ENCODE data around the gene SFMBT2.
"Not testable (repeated sequence)": the region's sequence is repeated elsewhere in the genome, so short reads cannot be mapped to it uniquely, and the experiment has no call there.

SFMBT2 gene

DNA sequence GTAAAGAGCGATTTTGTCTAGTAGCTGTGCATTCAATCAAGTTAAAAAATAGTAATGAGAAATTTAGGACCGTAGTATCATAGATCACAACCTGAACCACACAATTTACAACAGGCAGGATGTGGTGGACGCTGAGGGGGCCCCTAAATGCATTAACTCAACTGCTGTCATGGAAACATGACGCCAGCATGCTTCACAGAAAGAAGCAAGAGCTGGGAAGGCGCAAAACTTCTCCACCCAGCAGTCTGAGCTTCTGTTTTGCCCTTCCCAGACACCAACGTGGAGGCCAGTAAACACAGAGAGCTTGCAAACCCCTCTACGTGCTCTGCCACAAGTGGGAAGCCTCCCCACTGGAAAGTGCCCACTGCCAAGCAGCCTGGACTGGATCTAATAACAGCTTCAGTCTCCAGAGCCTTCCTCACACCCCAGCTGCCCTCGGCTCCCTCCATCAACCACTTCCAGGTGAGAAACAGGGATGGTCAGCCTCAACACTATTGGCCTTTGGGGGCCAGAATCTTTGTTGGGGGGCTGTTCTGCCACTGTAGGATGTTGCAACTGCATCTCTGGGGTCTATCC, 151.8 kb downstream of the SFMBT2 start:
- DNase-seq = no peak

DNA sequence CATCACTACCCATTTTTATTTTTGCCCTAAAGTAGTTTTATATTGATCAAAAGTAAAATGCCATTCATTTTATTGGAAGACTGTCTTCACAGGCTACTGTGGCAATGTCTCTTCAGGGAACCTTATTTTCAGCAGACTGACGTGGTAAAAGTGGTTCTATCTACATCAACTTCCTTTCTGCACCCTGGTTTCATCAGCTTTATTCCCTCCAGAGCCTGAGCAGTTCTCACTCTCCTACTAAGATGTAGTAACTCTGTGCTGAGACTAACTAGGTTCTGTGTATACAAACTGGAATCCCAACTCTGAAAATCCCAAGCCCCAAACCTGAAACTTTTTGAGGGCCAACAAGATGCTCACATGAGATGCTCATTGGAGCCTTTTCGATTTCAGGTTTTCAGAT, 155.3 kb downstream of the SFMBT2 start:
- DNase-seq = no peak

DNA sequence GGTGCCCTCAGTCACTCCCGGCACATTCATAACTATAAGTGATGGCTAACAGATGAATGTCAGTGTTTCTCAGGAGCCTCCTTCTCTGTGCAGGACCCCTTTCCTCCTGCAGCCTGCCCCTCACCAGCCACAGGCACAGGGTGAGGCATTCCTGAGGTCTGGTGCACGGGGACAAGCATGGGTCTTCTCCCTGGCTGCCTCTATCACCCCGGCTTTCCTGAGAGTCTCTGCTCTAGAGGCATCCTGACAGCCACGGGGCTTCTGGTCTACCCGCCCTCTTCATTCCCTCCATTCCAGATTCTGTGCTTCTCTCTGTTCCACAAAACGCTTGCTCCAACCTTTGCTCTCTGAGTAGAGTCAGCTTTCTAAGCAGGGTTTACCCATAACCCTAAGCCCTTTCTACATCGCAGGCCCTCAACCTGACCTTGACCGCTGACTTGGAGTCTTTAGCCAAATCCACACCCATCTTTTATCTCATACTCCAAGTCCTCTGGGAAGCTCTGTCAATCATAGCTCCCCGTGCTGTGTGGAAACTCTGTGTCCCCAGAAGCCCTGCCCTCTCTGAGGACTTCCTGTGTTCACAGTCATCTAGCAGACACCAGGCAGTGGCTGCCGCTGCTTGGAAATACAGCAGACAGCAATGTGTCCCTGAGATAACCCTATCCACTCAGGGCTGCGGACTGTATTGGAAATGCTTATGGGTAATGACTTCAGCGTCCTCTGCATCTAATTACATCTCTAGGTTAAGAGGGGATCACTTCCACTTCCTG, 159.0 kb downstream of the SFMBT2 start:
- no peak for DNase-seq

DNA sequence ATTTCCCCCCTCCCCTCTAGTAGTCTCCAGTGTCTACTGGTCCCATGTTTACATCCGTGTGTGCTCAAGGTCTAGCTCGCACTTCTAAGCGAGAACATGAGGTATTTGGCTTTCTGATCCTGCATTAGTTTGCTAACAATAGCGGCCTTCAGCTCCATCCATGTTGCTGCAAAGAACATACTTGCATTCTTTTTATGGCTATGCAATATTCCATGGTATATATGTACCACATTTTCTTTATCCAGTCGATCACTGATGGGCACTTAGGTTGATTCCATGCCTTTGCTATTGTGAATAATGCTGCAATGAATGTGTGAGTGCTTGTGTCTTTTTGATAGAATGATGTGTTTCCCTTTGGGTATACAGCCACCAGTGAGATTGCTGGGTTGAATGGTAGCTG, 160.6 kb downstream of the SFMBT2 start:
- no peak for DNase-seq

DNA sequence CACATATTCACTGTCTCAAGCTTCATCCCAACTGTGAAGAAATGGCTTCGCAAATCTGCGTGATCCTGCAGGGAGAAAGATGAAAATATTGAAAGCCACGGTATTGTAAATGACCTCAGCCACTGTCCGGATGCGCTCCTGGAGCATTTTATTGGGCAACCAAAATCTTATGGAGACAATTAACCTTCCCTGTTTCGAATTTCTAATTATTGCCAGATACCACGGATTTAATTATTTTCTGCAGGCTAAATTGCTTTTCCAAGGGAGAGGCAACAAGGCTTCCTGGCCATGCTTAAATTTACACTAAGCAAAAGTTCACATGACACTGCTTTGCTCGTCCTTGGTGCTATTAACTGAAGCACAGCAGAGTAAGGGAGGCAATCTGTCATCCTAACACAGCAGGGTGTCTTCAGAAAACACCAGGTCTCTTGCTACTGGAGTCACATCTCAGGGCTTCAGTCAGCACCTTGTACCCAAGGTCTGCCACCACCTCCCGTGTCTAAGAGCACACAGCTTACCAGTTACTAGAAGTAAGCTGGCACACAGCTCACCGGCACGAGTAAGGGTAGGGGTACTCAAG, 162.2 kb downstream of the SFMBT2 start:
- DNase-seq = no peak

DNA sequence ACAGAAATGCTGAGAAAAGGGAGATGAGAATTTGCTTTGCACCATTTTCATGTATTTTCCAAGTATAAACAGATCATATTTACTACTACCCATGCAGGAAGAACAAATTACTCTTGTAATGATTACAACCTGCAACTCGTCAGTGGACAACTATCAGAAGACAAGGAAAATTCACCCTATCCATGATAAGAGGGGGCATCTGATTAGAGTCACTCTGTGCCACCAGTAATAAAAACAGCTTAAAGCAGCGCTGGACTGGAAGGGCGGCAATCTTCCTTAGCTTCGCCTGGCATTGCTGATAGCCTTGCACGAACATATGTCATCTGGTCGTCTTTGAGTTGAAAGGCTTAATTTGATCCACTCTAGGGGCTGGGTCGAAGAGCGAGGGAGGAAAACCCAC, 162.7 kb downstream of the SFMBT2 start:
- no peak for DNase-seq

DNA sequence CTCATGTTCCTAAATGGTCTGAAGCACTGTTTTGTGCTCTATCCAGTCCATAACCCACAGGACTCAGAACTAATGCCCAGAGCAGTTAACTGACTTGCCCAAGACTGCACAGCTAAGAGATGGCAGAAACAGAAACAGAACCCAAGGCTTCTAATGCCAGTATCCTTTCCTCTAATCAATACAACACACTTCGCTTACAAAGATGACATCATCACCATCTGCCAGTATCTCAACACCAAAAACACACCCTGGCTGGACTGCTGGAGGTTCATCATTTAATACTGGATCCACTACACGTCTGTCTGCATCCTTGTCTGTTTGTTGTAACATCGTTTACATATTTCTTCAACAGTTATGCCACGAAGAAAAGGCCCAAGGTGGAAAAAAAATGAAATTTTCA, 165.3 kb downstream of the SFMBT2 start:
- no peak for DNase-seq

DNA sequence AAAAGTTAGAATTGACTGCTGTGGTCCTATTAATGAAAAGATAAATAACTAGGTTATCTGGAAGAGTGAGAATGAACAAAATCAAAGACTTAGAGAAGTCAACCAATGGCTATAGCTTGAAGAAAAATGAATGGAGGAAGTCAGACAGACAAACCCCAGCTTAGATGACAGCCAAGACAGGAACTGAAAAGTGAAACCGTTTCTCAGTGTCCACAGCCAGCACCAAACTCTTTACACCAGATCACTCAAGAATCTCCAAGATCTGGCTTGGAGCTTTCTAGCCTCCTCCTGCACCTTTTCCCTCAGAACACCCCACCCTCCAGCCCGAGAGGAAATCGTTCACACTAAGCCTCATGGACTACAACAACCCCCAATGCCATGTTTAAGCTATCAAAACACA, 167.0 kb downstream of the SFMBT2 start:
- DNase-seq = no peak

DNA sequence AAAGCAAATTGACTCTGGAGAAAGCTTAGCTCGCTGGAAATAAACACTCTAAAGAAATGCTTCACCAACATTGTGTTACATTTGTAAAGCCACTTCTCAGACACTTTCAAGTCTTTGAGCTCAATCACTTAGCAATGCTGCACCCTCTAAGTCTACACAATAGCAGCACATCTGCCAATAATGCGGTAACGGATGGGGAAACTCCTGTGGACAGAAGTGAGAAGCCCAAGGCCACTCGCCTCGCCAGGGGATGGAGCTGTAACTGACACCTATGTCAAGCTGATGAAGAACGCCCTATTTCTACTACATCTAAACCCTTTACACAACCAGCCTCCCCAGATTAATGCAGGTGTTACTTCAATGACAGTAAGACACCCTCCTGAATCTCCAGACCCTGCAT, 167.7 kb downstream of the SFMBT2 start:
- no peak for DNase-seq

DNA sequence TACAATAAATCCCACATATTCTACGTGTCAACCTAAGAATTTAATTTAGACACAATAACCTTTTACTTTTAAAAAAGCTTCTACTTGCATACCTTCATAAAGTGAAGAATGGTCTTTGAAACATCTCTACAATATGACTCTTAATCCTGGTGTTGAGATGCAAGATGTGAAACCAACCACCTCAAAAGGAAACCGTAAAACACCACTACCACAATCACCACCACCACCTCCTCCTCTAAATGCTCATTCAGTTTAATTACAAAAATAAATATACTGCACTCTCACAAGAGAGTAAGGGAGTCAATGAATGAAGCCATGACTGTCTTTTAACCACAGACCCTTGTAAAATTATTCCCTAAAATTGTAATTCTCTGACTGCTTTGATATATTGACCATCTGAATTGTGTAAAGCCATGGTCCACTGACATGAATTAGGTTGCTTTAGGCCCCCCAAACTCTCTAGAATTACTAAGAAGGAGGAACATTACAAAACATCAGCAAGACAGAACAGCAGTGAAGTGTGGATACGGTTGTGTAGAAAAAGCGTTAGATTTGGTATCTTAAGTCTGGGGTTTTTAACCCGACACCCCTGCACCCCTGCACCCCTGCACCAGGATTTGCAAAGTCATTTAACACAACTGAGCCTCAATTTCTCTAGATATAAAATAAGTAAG, 171.4 kb downstream of the SFMBT2 start:
- no peak for DNase-seq

DNA sequence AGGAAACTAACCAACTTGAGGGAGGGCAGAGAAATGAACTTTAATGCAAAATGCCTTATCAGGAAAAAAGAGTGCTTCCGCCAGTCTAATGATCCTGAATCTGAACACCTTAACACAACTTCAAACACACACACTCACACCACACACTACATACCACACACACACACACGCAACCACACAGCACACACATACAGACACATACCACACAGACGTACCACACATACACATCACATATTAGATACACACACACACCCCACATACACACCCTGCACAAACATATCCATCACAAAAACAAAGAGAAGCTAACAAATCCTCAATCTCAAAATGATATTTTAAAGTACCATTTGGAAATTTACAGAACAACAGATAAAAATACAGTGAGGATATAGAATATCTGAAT, 175.5 kb downstream of the SFMBT2 start:
- DNase-seq = no peak

DNA sequence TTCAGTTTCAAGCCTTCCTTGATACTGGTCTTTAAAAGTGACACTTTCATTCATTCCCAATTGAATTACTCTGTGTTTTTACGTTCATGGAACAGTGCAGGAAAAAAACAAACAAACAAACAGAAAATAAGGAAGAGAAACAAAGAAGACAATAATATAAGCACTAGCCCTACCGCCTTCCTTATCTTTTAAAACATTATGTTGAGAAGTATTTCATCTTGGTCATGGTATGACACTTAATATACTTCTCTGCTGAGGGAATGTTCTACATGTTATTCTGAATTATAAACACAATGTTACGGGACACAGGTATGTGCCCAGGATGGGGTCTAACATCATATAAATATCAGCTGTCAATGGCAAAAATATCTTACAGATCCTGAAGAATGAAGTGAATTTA, 176.7 kb downstream of the SFMBT2 start:
- no peak for DNase-seq

DNA sequence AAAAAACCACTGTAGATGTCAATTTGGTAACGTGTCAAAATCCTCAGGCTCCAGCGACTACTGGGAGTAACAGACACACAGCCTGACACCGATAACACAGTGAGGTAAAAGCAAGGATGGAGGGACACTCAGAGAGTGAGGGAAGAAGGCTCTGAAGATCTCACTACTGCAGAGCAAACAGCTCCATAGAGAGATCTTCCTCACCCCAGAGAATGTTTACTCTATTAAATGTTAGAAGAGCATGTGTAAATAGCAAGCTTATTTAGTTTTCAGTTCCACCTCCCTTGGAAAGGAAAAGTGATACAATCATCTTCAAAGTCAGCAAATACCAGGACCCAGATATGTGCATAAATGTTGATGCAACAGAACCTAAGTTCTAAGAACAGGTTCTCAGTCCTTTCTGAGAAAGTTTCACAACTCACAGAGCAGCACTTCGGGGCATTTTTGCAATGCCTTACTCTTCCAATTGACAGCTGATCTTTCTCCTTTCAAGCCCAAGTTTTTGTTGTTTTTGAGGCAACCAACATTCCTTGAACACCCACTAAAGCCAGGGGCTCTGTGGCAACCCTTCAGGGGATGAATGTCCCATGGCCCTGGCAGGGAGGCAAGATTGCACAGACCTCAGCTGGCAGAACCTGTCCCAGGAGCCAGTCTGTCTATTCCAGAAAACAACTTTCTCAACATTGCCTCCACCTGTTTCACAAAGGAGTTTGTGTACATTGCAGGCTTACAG, 177.4 kb downstream of the SFMBT2 start:
- DNase-seq = no peak

DNA sequence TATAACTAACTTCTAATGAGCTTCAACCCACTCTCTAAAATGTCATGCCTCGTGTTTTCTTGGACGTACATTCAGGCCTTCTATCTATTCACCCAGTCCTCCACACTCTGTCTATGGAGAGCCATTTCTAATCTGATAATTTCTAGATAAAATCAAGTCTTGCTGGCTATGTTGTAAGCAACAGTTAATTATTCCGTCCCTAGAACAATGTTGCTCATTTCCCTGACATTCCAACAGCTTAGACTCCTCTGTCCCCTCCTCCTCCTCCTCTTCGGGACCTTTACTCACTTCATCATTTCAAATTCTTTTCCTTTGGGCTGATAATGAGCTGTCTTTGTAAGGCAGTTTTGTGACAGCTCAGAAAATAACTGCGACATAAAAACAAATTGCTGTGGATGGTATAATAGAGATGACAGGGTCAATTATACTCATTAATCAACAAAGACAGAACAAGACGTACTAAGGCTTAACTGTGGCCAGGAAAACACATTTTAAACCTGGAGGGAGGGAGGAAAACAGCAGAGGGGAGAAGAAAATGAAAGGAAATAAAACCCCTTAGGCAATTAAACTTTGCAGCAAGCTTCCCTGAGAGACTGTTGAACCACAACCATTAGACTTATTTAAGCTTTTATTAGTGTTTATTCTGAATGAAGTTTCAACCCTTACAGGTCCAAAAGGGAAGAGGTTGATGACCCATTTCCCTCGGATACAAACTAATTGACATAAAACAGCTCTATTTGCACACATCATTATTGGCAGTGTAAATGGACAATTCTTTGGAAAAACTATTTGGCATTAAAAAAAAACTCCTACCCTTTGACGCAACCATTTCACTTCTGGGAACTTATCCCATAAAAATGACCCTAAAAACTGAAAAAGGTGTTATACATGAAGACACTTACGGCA, 179.1 kb downstream of the SFMBT2 start:
- no peak for DNase-seq

DNA sequence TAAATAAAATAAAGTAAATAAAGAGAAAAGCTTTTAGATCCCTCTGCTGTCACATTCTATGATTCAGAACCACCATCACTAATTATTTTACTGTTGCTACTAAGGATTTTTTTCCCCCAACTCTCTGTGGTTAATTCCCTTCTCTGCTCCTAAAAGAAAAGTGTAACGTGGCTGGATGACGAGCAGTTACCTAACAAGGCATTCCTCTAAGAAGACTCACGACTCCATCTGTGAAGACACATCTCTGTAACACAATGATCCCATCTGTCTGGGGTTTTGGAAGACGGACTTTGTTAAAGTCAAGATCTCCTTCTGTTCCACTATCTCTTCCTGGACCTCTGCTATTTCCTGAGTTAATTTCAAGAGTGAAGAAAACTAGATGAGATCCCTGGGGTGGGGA, 179.9 kb downstream of the SFMBT2 start:
- no peak for DNase-seq

DNA sequence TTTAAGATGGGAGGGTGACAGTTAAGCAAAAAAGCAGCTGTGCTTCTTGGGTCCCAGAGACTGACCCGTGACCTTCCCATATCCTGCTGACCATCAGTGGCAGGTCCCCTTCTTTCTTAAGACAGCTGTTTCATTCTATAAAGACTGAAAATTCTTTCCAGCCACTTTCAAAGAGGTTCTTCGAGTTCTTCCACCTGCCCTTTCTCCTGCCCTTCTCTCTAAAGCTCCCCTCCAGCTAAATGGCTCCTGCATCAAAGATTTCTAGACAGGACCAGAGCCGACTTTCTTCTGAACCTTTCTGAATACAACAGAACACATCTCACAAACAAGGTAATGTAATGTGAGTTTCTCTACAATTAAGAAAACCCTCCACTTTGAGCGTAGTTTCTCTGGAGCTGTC, 180.8 kb downstream of the SFMBT2 start:
- no peak for DNase-seq

DNA sequence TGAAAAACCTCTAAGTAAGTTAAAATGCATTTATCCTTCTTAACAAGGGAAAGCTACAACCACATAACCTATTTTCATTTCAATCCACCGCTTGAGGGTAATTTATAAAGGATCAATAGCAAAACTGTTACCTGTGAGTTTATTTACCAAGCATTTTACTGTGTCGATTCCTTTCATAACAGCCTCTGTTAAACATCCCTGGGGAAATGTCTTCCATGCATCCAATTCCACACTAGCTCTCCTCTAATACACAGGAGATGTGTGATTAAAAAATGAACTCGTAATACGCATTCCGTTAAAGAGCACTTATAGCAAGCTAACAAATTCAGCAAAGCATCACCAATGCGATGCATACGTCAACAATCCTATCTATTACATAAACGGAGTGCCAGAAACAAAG, 185.7 kb downstream of the SFMBT2 start:
- DNase-seq = no peak

DNA sequence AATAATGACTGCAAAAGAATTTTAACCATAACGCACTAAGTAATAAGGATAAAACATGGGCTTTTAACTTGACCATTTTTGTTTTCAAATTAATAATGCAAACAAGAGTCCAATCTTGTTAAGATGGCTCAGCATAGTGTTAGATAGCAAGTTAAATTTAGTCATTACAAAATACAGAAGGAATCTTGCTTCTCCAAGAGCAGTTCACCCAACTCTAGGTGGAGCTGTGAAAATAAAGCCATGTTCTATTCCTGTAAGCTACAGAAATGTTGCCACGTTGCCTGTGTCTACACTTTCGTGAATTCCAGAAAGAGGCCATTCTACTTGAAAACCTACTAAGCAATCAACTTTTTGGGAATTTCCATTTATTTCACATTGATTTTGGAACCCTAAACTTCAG, 191.9 kb downstream of the SFMBT2 start:
- DNase-seq = no peak

DNA sequence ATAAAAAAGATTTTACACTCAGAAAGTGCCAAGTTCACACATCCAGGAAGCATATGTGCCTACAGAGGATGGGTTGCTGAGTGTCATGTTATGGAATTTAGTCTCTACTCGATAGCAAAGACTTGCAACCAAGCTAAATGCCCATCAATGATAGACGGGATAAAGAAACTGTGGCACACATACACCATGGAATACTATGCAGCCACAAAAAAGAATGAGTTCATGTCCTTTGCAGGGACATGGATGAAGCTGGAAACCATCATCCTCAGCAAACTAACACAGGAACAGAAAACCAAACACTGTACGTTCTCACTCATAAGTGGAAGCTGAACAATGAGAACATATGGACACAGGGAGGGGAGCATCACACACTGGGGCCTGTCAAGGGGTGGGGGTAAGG, 198.1 kb downstream of the SFMBT2 start:
- DNase-seq = not testable (repeated sequence)

DNA sequence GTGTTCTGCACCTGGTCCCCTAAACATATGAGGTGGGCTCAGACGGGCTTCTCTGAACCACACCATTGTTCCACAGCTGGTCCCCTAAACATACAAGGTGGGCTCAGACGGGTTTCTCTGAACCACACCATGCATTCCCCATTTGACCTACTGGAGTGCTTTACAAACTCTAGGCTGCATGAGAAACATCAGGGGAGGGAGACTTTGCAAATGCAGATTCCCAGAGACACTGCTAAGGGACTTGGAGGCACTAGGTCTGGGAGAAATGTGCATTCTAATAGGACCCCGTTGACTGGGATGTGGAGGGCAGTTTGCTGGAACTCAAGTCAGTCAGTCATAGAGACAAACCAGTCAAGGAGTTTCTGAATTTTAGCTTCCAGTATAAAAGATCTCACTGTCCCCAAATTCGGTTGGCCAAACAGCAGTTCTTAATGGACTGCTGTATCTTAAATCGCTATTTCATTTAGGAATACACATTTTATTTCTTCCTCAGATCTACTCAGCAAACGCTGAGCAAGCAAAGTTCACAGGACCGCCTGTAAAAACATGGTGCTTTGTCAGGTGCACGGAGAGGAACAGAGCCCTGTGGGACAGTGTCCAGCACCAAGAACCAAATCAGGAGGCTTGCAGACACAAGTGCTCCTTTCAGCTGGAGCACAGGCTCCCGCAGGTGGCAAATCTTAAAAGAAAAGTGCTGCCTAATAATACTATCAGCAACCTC, 198.8 kb downstream of the SFMBT2 start:
- no peak for DNase-seq

DNA sequence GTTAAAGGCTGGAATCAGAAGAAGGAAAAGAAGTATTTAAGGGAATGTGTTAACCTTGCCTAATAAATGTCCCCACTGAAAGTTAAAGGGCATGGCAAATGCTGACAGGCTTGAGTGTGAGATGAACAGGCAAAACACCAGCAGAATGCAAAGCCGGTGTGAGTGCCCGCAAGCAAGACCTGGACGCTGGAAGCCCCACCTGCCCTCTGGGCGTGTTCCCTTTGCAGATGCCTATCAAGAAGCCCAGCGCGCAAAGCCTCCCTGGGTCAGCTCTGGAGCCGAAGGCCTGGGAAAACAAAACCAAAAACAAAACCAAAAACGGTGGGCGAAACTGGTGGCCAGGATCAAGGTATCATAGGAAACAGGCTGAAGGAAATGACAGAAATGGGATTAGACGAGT, 200.3 kb downstream of the SFMBT2 start:
- no peak for DNase-seq

DNA sequence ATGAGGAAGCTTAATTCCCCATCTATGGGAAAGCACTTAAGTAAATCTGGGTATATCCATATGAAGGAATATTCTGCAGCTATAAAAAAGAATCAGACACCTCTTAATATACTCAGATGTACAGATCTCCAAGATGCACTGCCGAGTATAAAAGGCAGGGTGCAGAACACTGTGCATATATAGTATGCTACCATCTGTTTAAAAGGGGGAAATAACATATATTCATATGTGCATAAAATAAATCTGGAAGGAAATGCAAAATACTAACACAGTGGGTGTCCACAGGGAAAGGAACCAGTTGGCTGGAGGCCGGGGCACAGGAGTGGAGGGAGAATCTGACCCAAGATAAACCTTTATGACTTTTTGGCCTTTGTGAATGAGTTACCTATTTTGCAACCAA, 201.4 kb downstream of the SFMBT2 start:
- no peak for DNase-seq
